Left forelimb (tissue), 1 donor: ENCODE results near the gene KLF9.

Source experiments
- DNase-seq: peaks from one replicate; pipeline ENCODE4 v3.0.0-alpha.2; 2018; ENCODE audit warnings: low spot score

KLF9 gene

GRCh38 chr9:70363760-70364159 is 50.7 kb downstream of the KLF9 start:
- DNase-seq = no peak

- DNase-seq = no peak
Observed at GRCh38 chr9:70362952-70363351, 51.5 kb downstream of the KLF9 start.

- no peak for DNase-seq
Observed at GRCh38 chr9:70355801-70356200, 58.7 kb downstream of the KLF9 start.

- no peak for DNase-seq
Observed at GRCh38 chr9:70352802-70353201, 61.7 kb downstream of the KLF9 start.

GRCh38 chr9:70352356-70352755 is 62.1 kb downstream of the KLF9 start:
- no peak for DNase-seq

GRCh38 chr9:70347046-70347445 is 67.4 kb downstream of the KLF9 start:
- DNase-seq = no peak

GRCh38 chr9:70340572-70340971 is 73.9 kb downstream of the KLF9 start:
- no peak for DNase-seq
